Loucy (cell line): ENCODE results near the gene ADAMTS4.

Experiments
- H2AFZ ChIP-seq: fragments of 200-600 bp; sonication (generic); 2 replicates; pipeline ENCODE4 v1.6.0; 2016; ENCODE audit warnings: antibody characterized with exemption, mild to moderate bottlenecking, low read length, moderate library complexity
- H3F3A ChIP-seq: fragments of 200-600 bp; 2 replicates; pipeline ENCODE4 v1.6.0; 2016; ENCODE audit warnings: antibody characterized with exemption, low read depth, mild to moderate bottlenecking
- H3K27me3 ChIP-seq: fragments of 200-600 bp; sonication (generic); 2 replicates; pipeline ENCODE4 v1.6.1; 2014; ENCODE audit warnings: low read length, mild to moderate bottlenecking; ENCODE audit not compliant: insufficient read depth, poor library complexity, severe bottlenecking
- H3K36me3 ChIP-seq: fragments of 200-600 bp; sonication (generic); 2 replicates; pipeline ENCODE4 v1.6.1; 2016; ENCODE audit warnings: low read length; ENCODE audit not compliant: insufficient read depth
- H3K4me1 ChIP-seq: fragments of 200-600 bp; sonication (generic); 2 replicates; pipeline ENCODE4 v1.5.1; 2014; ENCODE audit warnings: low read length, mild to moderate bottlenecking; ENCODE audit not compliant: insufficient read depth, poor library complexity, severe bottlenecking
- H3K4me2 ChIP-seq: fragments of 200-600 bp; sonication (generic); 2 replicates; pipeline ENCODE4 v1.6.0; 2014; ENCODE audit warnings: antibody characterized with exemption, low read length, low read depth, mild to moderate bottlenecking; ENCODE audit not compliant: poor library complexity, severe bottlenecking
- H3K4me3 ChIP-seq: fragments of 200-600 bp; sonication (generic); 2 replicates; pipeline ENCODE4 v1.5.1; 2014; ENCODE audit warnings: low read length, mild to moderate bottlenecking, mixed read lengths; ENCODE audit not compliant: poor library complexity, severe bottlenecking
- H3K79me2 ChIP-seq: fragments of 200-600 bp; sonication (generic); 2 replicates; pipeline ENCODE4 v1.6.1; 2014; ENCODE audit warnings: low read length; ENCODE audit not compliant: insufficient read depth
- H3K9ac ChIP-seq: fragments of 200-600 bp; sonication (generic); 2 replicates; pipeline ENCODE4 v1.6.0; 2014; ENCODE audit warnings: mild to moderate bottlenecking, low read depth, low read length, moderate library complexity; ENCODE audit not compliant: poor library complexity, severe bottlenecking
- H3K9me2 ChIP-seq: fragments of 200-600 bp; sonication (generic); replicated peaks from 2 replicates; pipeline ENCODE4 v1.6.1; 2016; ENCODE audit warnings: low read depth, low read length, mixed read lengths
- H3K9me3 ChIP-seq: fragments of 200-600 bp; sonication (generic); 2 replicates; pipeline ENCODE4 v1.6.1; 2014; ENCODE audit warnings: mild to moderate bottlenecking, antibody characterized with exemption, low read length, low read depth; ENCODE audit not compliant: insufficient read depth
- H4K20me1 ChIP-seq: fragments of 200-600 bp; sonication (generic); 2 replicates; pipeline ENCODE4 v1.6.0; 2014; ENCODE audit warnings: antibody characterized with exemption, low read length, mild to moderate bottlenecking; ENCODE audit not compliant: insufficient read depth, poor library complexity, severe bottlenecking
- CTCF ChIP-seq: fragments of 200-600 bp; sonication (generic); conservative IDR thresholded peaks from 2 replicates; pipeline ENCODE4 v1.5.1; 2014; ENCODE audit warnings: mild to moderate bottlenecking, antibody characterized with exemption, low read length
- EZH2phosphoT487 ChIP-seq: fragments of 200-600 bp; IDR thresholded peaks from 2 replicates; pipeline ENCODE4 v1.6.1; 2018; ENCODE audit warnings: antibody characterized with exemption, mild to moderate bottlenecking, moderate library complexity, borderline replicate concordance

ADAMTS4 gene

GRCh38 chr1:161182214-161182613 lies 16.6 kb downstream of the ADAMTS4 start:
- Histone ChIP-seq H3K4me2 (peak overlapping the region; percentile 59), H4K20me1 (no peaks in the 10 kb centered on the region), H3K79me2 (peaks cover under 1% of the 10 kb centered on the region; the same call in 1 of the 2 replicates), H2AFZ (peak overlapping the region; percentile 27; the same call in 1 of the 2 replicates), H3K4me1 (peaks cover 52% of the 10 kb centered on the region), H3K9me3 (no peaks in the 10 kb centered on the region), H3K4me3 (peak overlapping the region; percentile 36), H3K9me2 (no peaks in the 10 kb centered on the region), H3K36me3 (no peaks in the 10 kb centered on the region), H3F3A (0 out of 2 replicates have a peak, but pooled peaks cover 5% of the 10 kb centered on the region), H3K27me3 (no peaks in the 10 kb centered on the region), H3K9ac (peak overlapping the region; percentile 25)
- no peak for TF ChIP-seq EZH2phosphoT487
- TF ChIP-seq CTCF, result no peak

DNA sequence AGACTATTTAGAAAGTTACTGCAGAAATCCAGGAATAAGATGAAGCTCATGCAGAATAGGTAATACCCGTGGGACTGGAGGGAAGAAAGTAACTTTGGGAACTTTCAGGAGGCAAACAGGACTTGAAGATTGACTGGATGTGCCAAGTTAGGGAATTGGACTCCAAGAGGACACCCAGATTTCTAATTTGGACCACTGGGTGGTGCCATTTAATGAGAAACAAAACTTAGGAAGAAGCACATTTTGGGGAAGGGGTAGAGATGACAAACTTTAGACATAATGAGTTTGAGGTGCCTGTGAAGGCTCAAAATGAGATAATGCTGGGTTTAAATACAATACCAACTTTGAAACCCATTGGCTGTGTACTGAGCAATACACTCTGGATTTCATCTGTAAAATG lies 18.2 kb downstream of the ADAMTS4 start:
- Histone ChIP-seq H3K9me3 (no peaks in the 10 kb centered on the region), H3K4me2 (no peak overlapping the region), H3K4me3 (no peak overlapping the region), H3K9ac (no peak overlapping the region), H3K27me3 (no peaks in the 10 kb centered on the region), H2AFZ (no peak overlapping the region), H3K4me1 (peaks cover 50% of the 10 kb centered on the region), H3F3A (0 out of 2 replicates have a peak, but pooled peaks cover 1% of the 10 kb centered on the region), H3K79me2 (peaks cover 16% of the 10 kb centered on the region), H4K20me1 (peaks cover 6% of the 10 kb centered on the region), H3K9me2 (no peaks in the 10 kb centered on the region), H3K36me3 (no peaks in the 10 kb centered on the region)
- TF ChIP-seq CTCF (peak; percentile 66), EZH2phosphoT487 (no peak)

- no peak overlapping the region for H3K4me2 ChIP-seq
- H3K27me3 ChIP-seq, result no peaks in the 10 kb centered on the region
- no peaks in the 10 kb centered on the region for H3K9me3 ChIP-seq
- no peak overlapping the region for H3K4me3 ChIP-seq
- H3K9me2 ChIP-seq, result no peaks in the 10 kb centered on the region
- peaks cover 57% of the 10 kb centered on the region for H3K4me1 ChIP-seq
- peaks cover 25% of the 10 kb centered on the region for H3K79me2 ChIP-seq
- H2AFZ ChIP-seq, result no peak overlapping the region
- peaks cover 6% of the 10 kb centered on the region for H4K20me1 ChIP-seq
- TF ChIP-seq CTCF, result no peak
- no peak for TF ChIP-seq EZH2phosphoT487
- no peak overlapping the region for H3K9ac ChIP-seq
- no peaks in the 10 kb centered on the region for H3F3A ChIP-seq
- H3K36me3 ChIP-seq, result peaks cover 2% of the 10 kb centered on the region; the same call in 1 of the 2 replicates
These were observed 19.2 kb downstream of the ADAMTS4 start for GRCh38 chr1:161179698-161180097.
